GM12878 (cell line): ENCODE results near the gene RSBN1L. TPM values are rescaled to one million over a fixed set of nuclear protein-coding genes. Genes with fewer than 3 reads are reported as not detected.

Source experiments
- ATAC-seq: fragments of 200-7000 bp; cut with Tn5 transposase; 3 replicates; pipeline ENCODE4 v1.9.1; 2020; ENCODE audit warnings: mild to moderate bottlenecking, moderate library complexity
- BruUV-seq: library from RNA; stranded (reverse); fragments of 400-500 nt; replicated peaks from 2 replicates; lab custom pipeline; 2021; lab: Mats Ljungman, UMichigan
- CTCF ChIA-PET: fragments of 300-600 bp; sonication (Branson Sonifier 250); formaldehyde crosslinking; extraction: SDS; loops from one replicate; lab custom pipeline; 2021; ENCODE audit warnings: inconsistent platforms; lab: Yijun Ruan, JAX
- POLR2A ChIA-PET: fragments of 350-600 bp; formaldehyde crosslinking; extraction: SDS; loops from one replicate; lab custom pipeline; 2021; ENCODE audit warnings: inconsistent platforms; lab: Charles Lee
- RAD21 ChIA-PET: fragments of 300-600 bp; sonication (Branson Sonifier 250); formaldehyde crosslinking; loops from one replicate; lab custom pipeline; 2023; ENCODE audit warnings: antibody characterized with exemption; ENCODE audit not compliant: unreplicated experiment; lab: Charles Lee
- SMC1A ChIA-PET: fragments of 300-600 bp; sonication (Branson Sonifier 250); formaldehyde crosslinking; loops from one replicate; lab custom pipeline; 2023; ENCODE audit not compliant: unreplicated experiment, uncharacterized antibody; lab: Charles Lee
- DNase-seq: peaks from one replicate; pipeline ENCODE4 v3.0.0-alpha.2; 2011; ENCODE audit warnings: low read depth, low spot score
- FAIRE-seq: peaks from 3 replicates; lab custom pipeline; 2011; peaks lifted over from hg19 to GRCh38; lab: Jason Lieb, UNC
- H2AFZ ChIP-seq: 2 replicates; pipeline ENCODE4 v1.6.0; 2011; ENCODE audit warnings: low read depth, low read length, control low read depth; ENCODE audit not compliant: control insufficient read depth
- H3K27ac ChIP-seq: 2 replicates; pipeline ENCODE4 v1.5.1; 2011; ENCODE audit warnings: control low read depth; ENCODE audit not compliant: control insufficient read depth, insufficient read depth
- H3K27me3 ChIP-seq, 2 experiments: replicated peaks in 1 of 2; 2 replicates each; pipeline versions ENCODE4 v1.6.0 to v1.6.1; 2011; ENCODE audit warnings: low read length in 1 of 2; ENCODE audit not compliant: control insufficient read depth in 2 of 2, insufficient read depth in 2 of 2
- H3K36me3 ChIP-seq, 2 experiments: 2 replicates each; pipeline ENCODE4 v1.5.1; 2011; ENCODE audit warnings: low read length in 1 of 2; ENCODE audit not compliant: control insufficient read depth in 2 of 2, insufficient read depth in 2 of 2
- H3K4me1 ChIP-seq: 2 replicates; pipeline ENCODE4 v1.6.1; 2011; ENCODE audit warnings: mild to moderate bottlenecking, low read length, moderate library complexity, mixed read lengths; ENCODE audit not compliant: control insufficient read depth, insufficient read depth
- H3K4me2 ChIP-seq: 2 replicates; pipeline ENCODE4 v1.6.0; 2011; ENCODE audit warnings: control low read depth; ENCODE audit not compliant: control insufficient read depth, insufficient read depth
- H3K4me3 ChIP-seq: fragments of 200-600 bp; sonication (generic); 2 replicates; pipeline ENCODE4 v1.5.1; 2016
- H3K79me2 ChIP-seq: 2 replicates; pipeline ENCODE4 v1.6.0; 2011; ENCODE audit warnings: low read length; ENCODE audit not compliant: control insufficient read depth, insufficient read depth
- H3K9ac ChIP-seq: 2 replicates; pipeline ENCODE4 v1.8.0; 2011; ENCODE audit warnings: low read length, control low read depth, mixed read lengths; ENCODE audit not compliant: control insufficient read depth, insufficient read depth
- H3K9me3 ChIP-seq: replicated peaks from 3 replicates; pipeline ENCODE4 v1.5.1; 2011; ENCODE audit warnings: mild to moderate bottlenecking, low read length; ENCODE audit not compliant: control insufficient read depth, insufficient read depth
- H4K20me1 ChIP-seq: 2 replicates; pipeline ENCODE4 v1.6.0; 2011; ENCODE audit not compliant: control insufficient read depth, insufficient read depth
- EED ChIP-seq: sonication (generic); IDR thresholded peaks from 2 replicates; pipeline ENCODE4 v1.6.1; 2016; ENCODE audit warnings: antibody characterized with exemption, low read depth
- NFYB ChIP-seq: IDR thresholded peaks from 2 replicates; pipeline ENCODE4 v1.6.1; 2011; ENCODE audit warnings: low read depth, mild to moderate bottlenecking, low read length, improper control_type of control experiment, moderate library complexity; ENCODE audit not compliant: insufficient read depth
- SMARCA5 ChIP-seq: fragments of 450-650 bp; IDR thresholded peaks from 2 replicates; pipeline ENCODE4 v1.6.1; 2017; ENCODE audit warnings: mild to moderate bottlenecking
- TBL1XR1 ChIP-seq: IDR thresholded peaks from 2 replicates; pipeline ENCODE4 v1.6.1; 2012; ENCODE audit warnings: low read depth, low read length, improper control_type of control experiment
- ZBTB40 ChIP-seq: fragments of 450-650 bp; IDR thresholded peaks from 2 replicates; pipeline ENCODE4 v1.6.1; 2016; ENCODE audit warnings: mild to moderate bottlenecking, moderate library complexity, borderline replicate concordance
- WGBS: methylation state at CpG from one replicate; pipeline ENCODE4 v1.1.6; 2016; ENCODE audit warnings: low lambda C conversion rate; ENCODE audit not compliant: insufficient replicate concordance, insufficient coverage; ENCODE audit errors: missing lambda C conversion rate; 5-methylcytosine and 5-hydroxymethylcytosine counted together
- in situ Hi-C: fragments of 300-500 bp; cut with MboI; formaldehyde crosslinking; loops from 9 replicates; pipeline ENCODE4 v1.14.3; 2018; ENCODE audit warnings: mixed read lengths
- intact Hi-C: fragments of 100-400 bp; cut with micrococcal nuclease; formaldehyde crosslinking; loops from one replicate; pipeline ENCODE4 v1.14.2; 2022; ENCODE audit not compliant: unreplicated experiment
- polyA plus RNA-seq, 11 experiments: library from polyadenylated mRNA; depleted of rRNA in 4 of 11; unstranded in 6 of 11; stranded (reverse) in 5 of 11; fragments of >200 nt; fragmentation: Nextera tagmentation in 4 of 11; fragmentation: Illumina TruSeq in 1 of 11; extraction: Ambion mirVana in 4 of 11; extraction: Trizol in 1 of 11; gene quantifications; 1 replicate in 1 of 11; 2 replicates in 10 of 11; pipeline versions ENCODE4 v1.2.1 to v1.2.3, GENCODE V29; 2011 to 2016; ENCODE audit warnings: inconsistent platforms in 2 of 11, missing spikeins in 2 of 11, low read depth in 1 of 11
- total RNA-seq, 4 experiments: library from RNA; depleted of rRNA in 3 of 4; stranded (reverse); fragments of >200 nt in 3 of 4; fragmentation: Illumina TruSeq in 1 of 4; extraction: Trizol in 1 of 4; gene quantifications; 2 replicates each; pipeline versions ENCODE4 v1.2.1 to v1.2.3, GENCODE V29; 2013 to 2021
- TF ChIP-seq, protein P1 (sequence below): IDR thresholded peaks from 2 replicates; pipeline ENCODE4 v1.6.1; 2012; ENCODE audit warnings: low read depth, low read length, improper control_type of control experiment

The RSBN1L gene
- total and polyA plus RNA-seq, 10 of the 15 experiments (the other 5 are each of a cell fraction or from before 2014, with no cell fraction given): 4.5 to 23.7 (median 10.3) TPM

DNA sequence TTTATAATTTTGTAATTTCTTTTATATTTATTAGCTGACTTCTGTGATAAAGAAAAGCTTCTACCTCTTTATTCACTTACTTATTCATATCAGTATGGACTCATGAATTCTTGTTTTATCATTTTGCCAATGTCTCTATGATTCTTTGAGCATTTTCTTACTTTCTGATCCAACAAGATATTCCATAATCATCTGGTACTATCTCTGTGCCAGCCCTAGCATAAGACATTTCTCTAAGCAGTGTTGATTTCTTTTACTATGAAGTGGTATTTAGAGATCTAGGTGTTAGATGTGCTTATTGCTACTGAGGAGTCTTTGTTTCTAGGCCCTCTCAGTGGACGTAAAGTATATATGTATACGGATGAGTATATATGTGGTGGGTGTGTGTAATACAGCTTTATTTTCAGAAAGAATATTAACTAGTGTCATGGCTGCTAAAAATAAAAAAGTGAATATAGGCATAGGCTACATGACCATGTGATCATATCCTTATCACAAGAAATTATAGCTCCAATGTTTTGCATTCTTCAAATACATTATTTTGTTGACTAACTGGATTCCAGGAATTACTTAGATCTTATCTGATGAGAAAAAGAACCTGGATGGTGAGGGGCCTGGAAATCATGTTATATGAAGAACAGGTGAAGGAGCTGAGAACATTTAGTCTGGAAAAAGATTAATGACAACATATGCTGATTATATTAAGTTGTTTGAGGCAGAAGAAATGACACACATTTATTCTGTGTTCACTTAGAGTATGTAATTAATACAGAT, 115.4 kb downstream of the RSBN1L start:
- H3K4me3 ChIP-seq: no peak overlapping the region
- 83% methylated on average over 2 of the region's 2 CpGs for WGBS
- intact Hi-C loops (no loop called here), in situ Hi-C loops (no loop called here)
- BruUV-seq: no TSS peak
- H3K9me3 ChIP-seq: peaks cover 18% of the 10 kb centered on the region
- ChIA-PET SMC1A (interaction anchor here (0.5 to 3.6 kb wide), 3 partner anchors 9 to 38 kb away, joined by 3 to 16 read pairs (median 3); no protein-coding TSS in a partner anchor), RAD21 (no interaction called here), POLR2A (no interaction called here), CTCF (interaction anchor here (1.0 to 1.6 kb wide), 3 partner anchors 10 to 12 kb away, joined by 3 read pairs; no protein-coding TSS in a partner anchor)
- DNase-seq: no peak
- H3K4me1 ChIP-seq: no peaks in the 10 kb centered on the region
- no peak overlapping the region for H3K27ac ChIP-seq
- FAIRE-seq: no peak
- no peak overlapping the region for H2AFZ ChIP-seq
- H4K20me1 ChIP-seq: no peaks in the 10 kb centered on the region
- H3K79me2 ChIP-seq: peaks cover 57% of the 10 kb centered on the region
- TF ChIP-seq TBL1XR1 (no peak), SMARCA5 (no peak), NFYB (no peak), EED (no peak), ZBTB40 (no peak)
- TF ChIP-seq, protein P1, sequence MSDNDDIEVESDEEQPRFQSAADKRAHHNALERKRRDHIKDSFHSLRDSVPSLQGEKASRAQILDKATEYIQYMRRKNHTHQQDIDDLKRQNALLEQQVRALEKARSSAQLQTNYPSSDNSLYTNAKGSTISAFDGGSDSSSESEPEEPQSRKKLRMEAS: no peak
- H3K4me2 ChIP-seq: no peak overlapping the region
- H3K27me3 ChIP-seq: no peaks in the 10 kb centered on the region
- ATAC-seq: no peak
- H3K9ac ChIP-seq: no peak overlapping the region
- H3K36me3 ChIP-seq: peaks cover 0 to 3% of the 10 kb centered on the region in 2 experiments; a peak in 1 of 4 replicates
